Ovary (tissue), 9 donors: Measurements from ENCODE around the gene LMX1A. TPM values are rescaled to one million over a fixed set of nuclear protein-coding genes. Genes with fewer than 3 reads are reported as not detected.

Experiments
- DNase-seq, 5 donors: peaks; one replicate each; pipeline ENCODE4 v3.0.0-alpha.2; 2019 to 2020
- H3K27ac ChIP-seq, 2 donors: fragments of 200-600 bp; one replicate each; pipeline versions ENCODE4 v1.5.1 to v1.8.0; 2019 to 2022
- H3K27me3 ChIP-seq: fragments of 200-600 bp; one replicate; pipeline ENCODE4 v1.8.0; 2022
- H3K36me3 ChIP-seq: fragments of 200-600 bp; sonication (generic); one replicate; pipeline ENCODE4 v1.5.1; 2019
- H3K4me1 ChIP-seq: one replicate; pipeline ENCODE4 v1.8.1; 2013; ENCODE audit warnings: mild to moderate bottlenecking, moderate library complexity; ENCODE audit not compliant: insufficient read depth
- H3K4me3 ChIP-seq: fragments of 200-600 bp; sonication (generic); one replicate; pipeline ENCODE4 v1.5.1; 2017
- H3K9me3 ChIP-seq, 2 donors: fragments of 200-600 bp in 1 of 2; sonication (generic) in 1 of 2; one replicate each; pipeline versions ENCODE4 v1.5.1 to v1.8.1; 2013 to 2019; ENCODE audit warnings: mild to moderate bottlenecking in 1 of 2, moderate library complexity in 1 of 2
- CTCF ChIP-seq, 3 donors: fragments of 450-650 bp in 2 of 3; fragments of 200-600 bp in 1 of 3; IDR thresholded peaks; one replicate each; pipeline versions ENCODE4 v1.5.1 to v1.8.0; 2016 to 2022; ENCODE audit warnings: antibody characterized with exemption in 3 of 3, mild to moderate bottlenecking in 1 of 3
- EP300 ChIP-seq: sonication (generic); formaldehyde crosslinking; IDR thresholded peaks from one replicate; pipeline ENCODE4 v1.6.1; 2017; ENCODE audit warnings: antibody characterized with exemption
- POLR2A ChIP-seq: fragments of 450-650 bp; IDR thresholded peaks from one replicate; pipeline ENCODE4 v1.6.1; 2017; ENCODE audit warnings: antibody characterized with exemption, mild to moderate bottlenecking, moderate library complexity
- WGBS, 3 donors: extraction: QIAGEN DNeasy Blood & Tissue Kit in 1 of 3; methylation state at CpG; one replicate each; pipeline versions ENCODE4 v1.1.5 to v1.1.7; 2013 to 2017; 5-methylcytosine and 5-hydroxymethylcytosine counted together
- intact Hi-C, 4 donors: fragments of 100-400 bp; cut with DNase I; formaldehyde crosslinking; loops; one replicate each; pipeline versions ENCODE4 v1.11.0 to v1.15.1; 2022 to 2023
- polyA plus RNA-seq, 2 donors: library from polyadenylated mRNA; stranded (reverse); fragments of 200-250 nt in 1 of 2; fragments of 350-450 nt in 1 of 2; fragmentation: Illumina TruSeq in 1 of 2; extraction: RNeasy Lipid Tissue Mini Kit (QIAGEN cat#74804) in 1 of 2; gene quantifications; one replicate each; pipeline ENCODE4 v1.2.3, GENCODE V29; 2013 to 2014
- total RNA-seq, 7 donors: library from RNA; depleted of rRNA in 2 of 7; stranded (reverse); fragments of >200 nt in 2 of 7; fragmentation: NEBNext Ultra II Directional in 3 of 7; extraction: Animal tissue kit (Norgen Biotek cat#: 25700) in 3 of 7; gene quantifications; one replicate each; pipeline versions ENCODE4 v1.1.0 to v1.2.4, GENCODE V29; 2016 to 2023
- donor health status: DM: no; HTN: no; CAD: no; lungs with moderate emphysema.
- donor health status: DM: no; HTN: no; CAD: no.
- donor health status: Bipolar disorder and iron deficiency.
- donor health status: DM: yes; HTN: yes; CAD: no.
- donor health status: DM: no; HTN: no; CAD: no.
- donor health status: DM: yes; HTN: yes; CAD: no.

Gene LMX1A
- total and polyA plus RNA-seq, 9 donors, result 0.15 TPM; not detected in 8

- 58 to 79% (median 77%) methylated on average over 3 of the region's 3 CpGs for WGBS, 3 donors
- intact Hi-C loops, result loop anchor here in 1 of 4 donors (5.0 kb wide), 1 partner anchor 619 kb away; no protein-coding TSS in a partner anchor
- no peak for DNase-seq
Measured at GRCh38 chr1:165328136-165328535, 28.4 kb downstream of the LMX1A start.

GRCh38 chr1:165327538-165327937 lies 29.0 kb downstream of the LMX1A start:
- no peaks in the 10 kb centered on the region for H3K4me1 ChIP-seq
- H3K9me3 ChIP-seq, result no peaks in the 10 kb centered on the region
- TF ChIP-seq EP300, result no peak
- TF ChIP-seq POLR2A, result no peak
- no peak for TF ChIP-seq CTCF (IDR thresholded peaks at IDR 0.05)
- intact Hi-C loops, result loop anchor here in 1 of 4 donors (5.0 kb wide), 1 partner anchor 620 kb away; no protein-coding TSS in a partner anchor
- WGBS, 3 donors, result 67 to 86% (median 70%) methylated on average over 2 of the region's 2 CpGs
- H3K27ac ChIP-seq, result no peak overlapping the region
- H3K27me3 ChIP-seq, result no peaks in the 10 kb centered on the region
- no peak overlapping the region for H3K4me3 ChIP-seq
- H3K36me3 ChIP-seq, result no peaks in the 10 kb centered on the region
- DNase-seq, result no peak

More at GRCh38 chr1:165328136-165328535, 28.4 kb downstream of the LMX1A start:
- no peak overlapping the region for H3K4me3 ChIP-seq
- no peaks in the 10 kb centered on the region for H3K27me3 ChIP-seq
- H3K9me3 ChIP-seq, result no peaks in the 10 kb centered on the region
- H3K4me1 ChIP-seq, result no peaks in the 10 kb centered on the region
- no peak overlapping the region for H3K27ac ChIP-seq
- TF ChIP-seq POLR2A (no peak), CTCF (IDR thresholded peaks at IDR 0.05) (no peak), EP300 (no peak)
- H3K36me3 ChIP-seq, result no peaks in the 10 kb centered on the region

- no peaks in the 10 kb centered on the region for H3K36me3 ChIP-seq
- no peak overlapping the region for H3K4me3 ChIP-seq
- WGBS, 3 donors, result 22 to 39% (median 26%) methylated on average over 7 of the region's 7 CpGs
- no peaks in the 10 kb centered on the region for H3K4me1 ChIP-seq
- TF ChIP-seq EP300, result no peak
- no peak for TF ChIP-seq POLR2A
- TF ChIP-seq CTCF (IDR thresholded peaks at IDR 0.05), result no peak
- no peak overlapping the region for H3K27ac ChIP-seq
- H3K9me3 ChIP-seq, result no peaks in the 10 kb centered on the region
- intact Hi-C loops, result loop anchor here in 1 of 4 donors (5.0 kb wide), 1 partner anchor 622 kb away; no protein-coding TSS in a partner anchor
- H3K27me3 ChIP-seq, result no peaks in the 10 kb centered on the region
- no peak for DNase-seq
Measured at GRCh38 chr1:165325460-165326203, 30.9 kb downstream of the LMX1A start.

- Histone ChIP-seq H3K36me3 (no peaks in the 10 kb centered on the region), H3K4me3 (no peak overlapping the region), H3K4me1 (no peaks in the 10 kb centered on the region), H3K9me3 (no peaks in the 10 kb centered on the region), H3K27me3 (no peaks in the 10 kb centered on the region), H3K27ac (no peak overlapping the region)
- intact Hi-C loops, result no loop called here
- DNase-seq, result no peak
- TF ChIP-seq CTCF (IDR thresholded peaks at IDR 0.05) (no peak), POLR2A (no peak), EP300 (no peak)
- 49 to 63% (median 57%) methylated on average over 5 of the region's 5 CpGs for WGBS, 3 donors
Measured at GRCh38 chr1:165324050-165324449, 32.5 kb downstream of the LMX1A start.
